HFF-Myc (cell line): Measurements from ENCODE around the gene NTSR1.

ENCODE experiments used
- DNase-seq: peaks from one replicate; pipeline ENCODE4 v3.0.0-alpha.2; 2011; ENCODE audit warnings: low read depth; ENCODE audit errors: extremely low read depth
- H3K4me3 ChIP-seq: replicated peaks from 2 replicates; pipeline ENCODE4 v1.5.1; 2011; ENCODE audit warnings: low read depth, mild to moderate bottlenecking, control low read depth, low read length
- TF ChIP-seq, protein P1 (sequence below): IDR thresholded peaks from 2 replicates; pipeline ENCODE4 v1.5.1; 2012; ENCODE audit warnings: mild to moderate bottlenecking, low read depth, low read length, control low read depth; ENCODE audit errors: missing control alignments

NTSR1 gene

DNA sequence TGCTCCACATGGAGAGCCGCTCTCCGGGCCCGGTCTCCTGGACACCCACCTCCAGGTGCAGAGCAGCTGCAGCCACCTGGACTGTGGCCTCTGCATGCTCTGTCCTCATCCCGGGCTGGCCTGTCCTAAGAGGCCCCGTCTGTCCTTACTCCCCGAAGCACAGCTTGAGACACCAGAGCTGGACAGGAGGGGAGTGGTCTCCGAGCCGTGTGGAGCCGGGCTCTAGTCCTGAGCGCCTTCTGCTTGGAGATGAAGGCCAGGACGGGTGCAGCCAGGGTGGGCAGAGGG lies 6.7 kb upstream of the NTSR1 start:
- TF ChIP-seq, protein P1, sequence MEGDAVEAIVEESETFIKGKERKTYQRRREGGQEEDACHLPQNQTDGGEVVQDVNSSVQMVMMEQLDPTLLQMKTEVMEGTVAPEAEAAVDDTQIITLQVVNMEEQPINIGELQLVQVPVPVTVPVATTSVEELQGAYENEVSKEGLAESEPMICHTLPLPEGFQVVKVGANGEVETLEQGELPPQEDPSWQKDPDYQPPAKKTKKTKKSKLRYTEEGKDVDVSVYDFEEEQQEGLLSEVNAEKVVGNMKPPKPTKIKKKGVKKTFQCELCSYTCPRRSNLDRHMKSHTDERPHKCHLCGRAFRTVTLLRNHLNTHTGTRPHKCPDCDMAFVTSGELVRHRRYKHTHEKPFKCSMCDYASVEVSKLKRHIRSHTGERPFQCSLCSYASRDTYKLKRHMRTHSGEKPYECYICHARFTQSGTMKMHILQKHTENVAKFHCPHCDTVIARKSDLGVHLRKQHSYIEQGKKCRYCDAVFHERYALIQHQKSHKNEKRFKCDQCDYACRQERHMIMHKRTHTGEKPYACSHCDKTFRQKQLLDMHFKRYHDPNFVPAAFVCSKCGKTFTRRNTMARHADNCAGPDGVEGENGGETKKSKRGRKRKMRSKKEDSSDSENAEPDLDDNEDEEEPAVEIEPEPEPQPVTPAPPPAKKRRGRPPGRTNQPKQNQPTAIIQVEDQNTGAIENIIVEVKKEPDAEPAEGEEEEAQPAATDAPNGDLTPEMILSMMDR: no peak
- H3K4me3 ChIP-seq: no peak overlapping the region
- DNase-seq: no peak

DNA sequence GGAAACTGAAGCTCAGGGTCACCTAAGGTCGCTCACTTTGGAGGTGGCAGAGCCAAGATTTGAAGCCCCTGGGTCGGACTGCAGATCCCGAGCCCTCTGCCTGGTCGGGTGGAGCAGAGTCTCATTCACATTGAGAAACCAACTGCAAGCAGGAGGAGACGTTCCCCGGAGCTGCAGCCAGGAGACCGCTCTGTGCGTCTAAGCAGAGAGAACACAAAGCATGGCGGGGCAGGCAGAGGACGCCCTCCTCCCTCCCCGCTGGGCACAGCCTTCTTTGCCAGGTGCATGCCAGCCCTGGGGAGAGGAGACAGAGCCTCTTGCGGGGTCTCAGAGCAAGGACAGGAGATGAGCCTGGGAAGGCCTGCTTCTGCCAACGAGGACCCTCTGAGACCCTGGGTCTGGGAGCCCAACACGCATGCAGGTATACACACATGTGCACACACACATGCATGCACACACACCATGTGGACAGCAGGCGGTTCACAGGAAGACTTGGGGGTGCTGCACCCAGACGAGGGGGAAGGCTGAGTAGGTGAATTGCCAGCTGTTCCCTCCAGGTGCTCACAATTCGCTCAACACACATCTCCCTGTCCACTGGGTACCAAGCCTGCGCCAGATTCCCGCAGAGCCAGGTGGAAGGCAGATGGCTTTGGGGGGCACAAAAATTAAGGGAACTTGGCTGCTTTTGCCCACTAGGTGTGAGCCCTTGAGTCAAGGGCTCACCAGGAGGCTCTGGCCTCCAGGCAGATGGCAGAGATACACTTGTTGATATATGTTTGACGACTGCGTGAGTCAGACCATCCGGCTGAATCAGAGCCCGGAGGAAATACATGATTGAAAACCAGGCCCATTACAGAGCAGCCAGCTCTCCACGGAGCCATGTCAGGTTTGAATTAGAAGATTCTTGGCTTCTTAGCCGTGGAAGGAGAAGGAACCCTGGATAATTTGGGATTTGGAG lies 5.5 kb upstream of the NTSR1 start:
- no peak overlapping the region for H3K4me3 ChIP-seq
- DNase-seq: peak; percentile 85
- TF ChIP-seq, protein P1: peak; percentile 45

DNA sequence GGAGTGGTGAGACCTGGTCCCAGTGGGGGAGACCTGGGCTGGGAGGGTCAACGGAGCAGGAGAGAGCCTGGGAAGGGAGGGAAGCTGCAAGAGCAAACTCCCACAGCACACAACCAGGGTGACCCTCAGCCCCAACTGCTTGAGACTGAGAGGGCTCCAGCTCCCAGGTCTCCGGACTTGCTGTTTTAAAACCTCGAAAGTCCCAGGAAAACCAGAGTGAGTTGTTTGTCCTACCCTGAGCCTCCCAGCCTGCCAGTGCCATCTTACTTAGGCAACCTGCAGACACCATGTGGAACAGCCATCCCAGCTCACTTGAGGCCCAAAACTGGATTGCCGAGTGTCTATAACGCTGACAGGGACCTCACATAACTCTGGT lies 4.8 kb upstream of the NTSR1 start:
- TF ChIP-seq, protein P1: no peak
- DNase-seq: no peak
- H3K4me3 ChIP-seq: no peak overlapping the region

DNA sequence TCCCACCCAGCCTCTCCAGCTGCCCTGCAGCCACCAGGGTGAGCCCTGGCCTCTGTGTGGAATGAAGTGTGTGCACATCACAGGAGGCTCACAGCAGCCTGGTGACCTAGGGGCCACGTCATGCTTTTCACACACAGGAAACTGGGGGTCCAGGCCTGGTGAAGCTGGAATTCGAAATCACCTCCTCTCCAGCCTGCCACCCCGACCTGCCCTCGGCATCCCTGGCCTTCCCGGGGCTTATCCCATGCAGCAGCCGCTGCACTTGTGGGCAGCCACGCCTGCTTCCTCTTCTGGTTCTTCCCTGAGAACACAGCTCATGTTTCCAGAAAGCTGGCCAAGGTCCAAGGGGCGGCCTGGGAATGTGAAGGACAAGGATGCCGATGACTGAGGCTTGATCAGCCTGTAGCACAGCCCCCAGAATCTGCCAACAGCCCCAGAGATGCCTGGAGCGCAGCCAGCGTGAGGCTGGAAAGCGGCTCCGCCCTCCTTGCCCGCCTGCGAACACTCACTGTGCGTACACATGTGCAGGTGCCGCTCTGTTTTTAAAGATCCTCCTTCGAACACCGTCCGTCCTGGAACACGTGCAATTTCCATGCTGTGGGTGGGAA lies 4.2 kb upstream of the NTSR1 start:
- DNase-seq: peak; percentile 91
- TF ChIP-seq, protein P1: peak; percentile 21
- no peak overlapping the region for H3K4me3 ChIP-seq

DNA sequence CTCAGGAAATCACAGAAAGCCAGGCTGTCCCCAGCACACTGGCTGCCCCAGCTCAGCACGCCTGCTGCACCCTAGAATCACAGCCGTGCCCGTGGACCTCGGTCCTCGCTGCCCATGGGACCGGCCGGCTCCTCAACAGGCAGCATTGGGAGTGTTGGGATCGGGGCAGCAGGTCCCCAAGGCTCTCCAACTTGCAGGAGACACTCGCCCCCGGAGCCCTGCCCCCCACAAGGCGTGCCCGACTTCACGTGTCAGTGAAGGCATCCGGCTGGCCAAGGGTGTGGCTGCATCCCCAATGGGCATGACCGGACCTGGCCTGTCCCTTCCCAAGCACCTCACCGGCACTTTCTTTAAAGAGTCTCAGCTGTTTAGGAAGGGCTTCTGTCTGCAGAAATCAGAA lies 3.0 kb upstream of the NTSR1 start:
- no peak overlapping the region for H3K4me3 ChIP-seq
- TF ChIP-seq, protein P1: no peak
- no peak for DNase-seq

DNA sequence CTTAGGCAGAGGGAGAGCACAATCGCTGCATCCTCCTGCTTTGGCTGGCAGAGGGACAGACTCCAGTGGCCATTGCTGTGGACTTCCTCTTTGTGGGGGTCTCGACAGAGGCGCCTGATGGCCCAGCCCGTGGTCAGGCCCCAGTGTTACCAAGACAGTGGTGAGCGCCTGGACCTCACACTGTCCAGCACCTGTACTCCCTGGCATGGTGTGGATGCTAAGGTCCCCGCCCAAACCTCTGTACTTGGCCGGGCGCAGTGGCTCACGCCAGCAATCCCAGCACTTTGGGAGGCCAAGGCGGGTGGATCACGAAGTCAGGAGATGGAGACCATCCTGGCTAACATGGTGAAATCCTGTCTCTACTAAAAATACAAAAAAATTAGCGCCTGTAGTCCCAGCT lies 2.3 kb upstream of the NTSR1 start:
- no peak overlapping the region for H3K4me3 ChIP-seq
- TF ChIP-seq, protein P1: no peak
- DNase-seq: no peak
